IMR-90 (cell line): ENCODE measurements around the gene MS4A6E. TPM values are rescaled to one million over a fixed set of nuclear protein-coding genes. Genes with fewer than 3 reads are reported as not detected.

ENCODE experiments used
- ATAC-seq: fragments of 200-7000 bp; cut with Tn5 transposase; 2 replicates; pipeline ENCODE4 v1.9.1; 2020; ENCODE audit warnings: low read depth, mild to moderate bottlenecking, moderate library complexity
- BruUV-seq: library from RNA; stranded (reverse); fragments of 400-500 nt; replicated peaks from 2 replicates; lab custom pipeline; 2021; lab: Mats Ljungman, UMichigan
- CTCF ChIA-PET: fragments of 300-600 bp; formaldehyde crosslinking; extraction: SDS; loops from one replicate; lab custom pipeline; 2021; ENCODE audit warnings: antibody characterized with exemption; lab: Yijun Ruan, JAX
- POLR2A ChIA-PET: fragments of 300-600 bp; sonication (Branson Sonifier 250); formaldehyde crosslinking; loops from one replicate; lab custom pipeline; 2022; ENCODE audit warnings: antibody characterized with exemption; ENCODE audit not compliant: unreplicated experiment; lab: Charles Lee
- DNase-seq: peaks from one replicate; pipeline ENCODE4 v3.0.0; 2013
- H2AFZ ChIP-seq: replicated peaks from 2 replicates; pipeline ENCODE3; 2013; ENCODE audit warnings: low read length, mild to moderate bottlenecking; ENCODE audit not compliant: poor library complexity
- H2AK5ac ChIP-seq: 2 replicates; pipeline ENCODE4 v1.6.1; 2013; ENCODE audit warnings: low read depth, low read length, inconsistent platforms
- H2AK9ac ChIP-seq: replicated peaks from 2 replicates; pipeline ENCODE3; 2013; ENCODE audit warnings: mild to moderate bottlenecking, low read depth, low read length, moderate library complexity; ENCODE audit not compliant: poor library complexity
- H2BK120ac ChIP-seq: 2 replicates; pipeline ENCODE4 v1.6.1; 2013; ENCODE audit warnings: low read depth, low read length, inconsistent platforms
- H2BK15ac ChIP-seq: 3 replicates; pipeline ENCODE4 v1.6.1; 2013; ENCODE audit warnings: low read depth, low read length, inconsistent platforms
- H2BK20ac ChIP-seq: 2 replicates; pipeline ENCODE4 v1.6.1; 2013; ENCODE audit warnings: low read depth, mild to moderate bottlenecking, inconsistent platforms, low read length, moderate library complexity
- H2BK5ac ChIP-seq: 2 replicates; pipeline ENCODE4 v1.6.1; 2013; ENCODE audit warnings: mild to moderate bottlenecking, low read depth, low read length, inconsistent platforms; ENCODE audit not compliant: poor library complexity, severe bottlenecking
- H3K14ac ChIP-seq: replicated peaks from 2 replicates; pipeline ENCODE4 v1.6.1; 2013; ENCODE audit warnings: low read depth, low read length, inconsistent platforms
- H3K18ac ChIP-seq: 2 replicates; pipeline ENCODE4 v1.6.1; 2013; ENCODE audit warnings: low read depth, low read length, control low read depth
- H3K23ac ChIP-seq: 2 replicates; pipeline ENCODE4 v1.6.1; 2013; ENCODE audit warnings: low read depth, low read length, inconsistent platforms
- H3K27ac ChIP-seq: 2 replicates; pipeline ENCODE4 v1.5.1; 2013; ENCODE audit warnings: mild to moderate bottlenecking, control low read depth, low read length; ENCODE audit not compliant: insufficient read depth
- H3K27me3 ChIP-seq: 2 replicates; pipeline ENCODE4 v1.6.1; 2013; ENCODE audit warnings: low read length; ENCODE audit not compliant: control insufficient read depth, insufficient read depth
- H3K36me3 ChIP-seq: 2 replicates; pipeline ENCODE4 v1.6.1; 2013; ENCODE audit warnings: low read length, mixed read lengths; ENCODE audit not compliant: control insufficient read depth, insufficient read depth
- H3K4ac ChIP-seq: 2 replicates; pipeline ENCODE4 v1.6.1; 2013; ENCODE audit warnings: low read depth, low read length, inconsistent platforms
- H3K4me1 ChIP-seq: 2 replicates; pipeline ENCODE4 v1.6.1; 2013; ENCODE audit warnings: low read length, mixed read lengths; ENCODE audit not compliant: control insufficient read depth, insufficient read depth
- H3K4me2 ChIP-seq: 2 replicates; pipeline ENCODE4 v1.6.1; 2013; ENCODE audit warnings: low read depth, mild to moderate bottlenecking, control low read depth, low read length, moderate library complexity
- H3K4me3 ChIP-seq: 2 replicates; pipeline ENCODE4 v1.5.1; 2013; ENCODE audit warnings: low read depth, mild to moderate bottlenecking, control low read depth, low read length, moderate library complexity; ENCODE audit not compliant: insufficient read depth
- H3K56ac ChIP-seq: 2 replicates; pipeline ENCODE4 v1.6.1; 2013; ENCODE audit warnings: low read length, inconsistent platforms; ENCODE audit not compliant: insufficient read depth; ENCODE audit errors: extremely low read depth
- H3K79me1 ChIP-seq, 2 experiments: 2 replicates each; pipeline ENCODE4 v1.6.1; 2013; ENCODE audit warnings: low read length in 2 of 2, inconsistent platforms in 1 of 2, low read depth in 1 of 2
- H3K9ac ChIP-seq: 2 replicates; pipeline ENCODE4 v1.6.1; 2013; ENCODE audit warnings: low read depth, low read length, control low read depth
- H3K9me1 ChIP-seq: 2 replicates; pipeline ENCODE4 v1.6.1; 2013; ENCODE audit warnings: low read length, inconsistent platforms; ENCODE audit not compliant: insufficient read depth
- H3K9me3 ChIP-seq: 2 replicates; pipeline ENCODE4 v1.6.1; 2013; ENCODE audit warnings: low read length; ENCODE audit not compliant: control insufficient read depth, insufficient read depth
- H4K20me1 ChIP-seq: 2 replicates; pipeline ENCODE4 v1.6.1; 2013; ENCODE audit warnings: low read length, inconsistent platforms; ENCODE audit not compliant: insufficient read depth
- H4K5ac ChIP-seq: 2 replicates; pipeline ENCODE4 v1.6.1; 2013; ENCODE audit warnings: mild to moderate bottlenecking, low read depth, low read length, control low read depth
- H4K8ac ChIP-seq, 2 experiments: 2 replicates each; pipeline ENCODE4 v1.6.1; 2013; ENCODE audit warnings: low read depth in 2 of 2, low read length in 2 of 2, control low read depth in 1 of 2, inconsistent platforms in 1 of 2
- H4K91ac ChIP-seq: 2 replicates; pipeline ENCODE4 v1.6.1; 2013; ENCODE audit warnings: low read depth, low read length, inconsistent platforms; ENCODE audit not compliant: insufficient read depth
- BHLHE40 ChIP-seq: fragments of 150-350 bp; IDR thresholded peaks from 2 replicates; pipeline ENCODE4 v1.6.1; 2016; ENCODE audit warnings: mild to moderate bottlenecking, low read depth, low read length
- CEBPB ChIP-seq: IDR thresholded peaks from 2 replicates; pipeline ENCODE4 v1.6.1; 2012; ENCODE audit warnings: low read depth, low read length, improper control_type of control experiment
- CHD1 ChIP-seq: IDR thresholded peaks from 2 replicates; pipeline ENCODE4 v1.6.1; 2012; ENCODE audit warnings: low read depth, low read length, improper control_type of control experiment
- FOS ChIP-seq: fragments of 150-350 bp; IDR thresholded peaks from 2 replicates; pipeline ENCODE4 v1.6.1; 2016; ENCODE audit warnings: low read depth, low read length
- MAFK ChIP-seq: IDR thresholded peaks from 2 replicates; pipeline ENCODE4 v1.6.1; 2012; ENCODE audit warnings: low read depth, low read length, improper control_type of control experiment
- MAZ ChIP-seq: IDR thresholded peaks from 2 replicates; pipeline ENCODE4 v1.6.1; 2012; ENCODE audit warnings: low read depth, mild to moderate bottlenecking, low read length, improper control_type of control experiment, moderate library complexity, borderline replicate concordance
- MXI1 ChIP-seq: IDR thresholded peaks from 2 replicates; pipeline ENCODE4 v1.6.1; 2012; ENCODE audit warnings: low read depth, mild to moderate bottlenecking, low read length, moderate library complexity, borderline replicate concordance
- NFE2L2 ChIP-seq: fragments of 150-350 bp; IDR thresholded peaks from 2 replicates; pipeline ENCODE4 v1.6.1; 2016; ENCODE audit warnings: low read depth, mild to moderate bottlenecking, low read length
- POLR2A ChIP-seq: IDR thresholded peaks from 2 replicates; pipeline ENCODE4 v1.6.1; 2012; ENCODE audit warnings: mild to moderate bottlenecking, low read depth, low read length
- RAD21 ChIP-seq: IDR thresholded peaks from 2 replicates; pipeline ENCODE4 v1.6.1; 2012; ENCODE audit warnings: low read length, improper control_type of control experiment
- RCOR1 ChIP-seq: IDR thresholded peaks from 2 replicates; pipeline ENCODE4 v1.6.1; 2012; ENCODE audit warnings: mild to moderate bottlenecking, low read length, improper control_type of control experiment; ENCODE audit not compliant: insufficient replicate concordance
- RFX5 ChIP-seq: IDR thresholded peaks from 2 replicates; pipeline ENCODE4 v1.8.0; 2012; ENCODE audit warnings: low read depth, mild to moderate bottlenecking, low read length, moderate library complexity
- SMC3 ChIP-seq: fragments of 150-350 bp; IDR thresholded peaks from 2 replicates; pipeline ENCODE4 v1.6.1; 2016; ENCODE audit warnings: low read depth, mild to moderate bottlenecking, antibody characterized with exemption, low read length, moderate library complexity
- WGBS, 2 experiments: methylation state at CpG; one replicate each; pipeline versions ENCODE4 v1.1.5 to v1.1.7; 2013; ENCODE audit warnings: missing lambda C conversion rate in 2 of 2; ENCODE audit not compliant: insufficient read length in 1 of 2; ENCODE audit errors: extremely low coverage in 2 of 2; 5-methylcytosine and 5-hydroxymethylcytosine counted together
- dilution Hi-C: fragments of 300-500 bp; cut with HindIII; formaldehyde crosslinking; loops from one replicate; pipeline ENCODE4 v1.14.3; 2018; ENCODE audit warnings: low sequenced_read_pairs; ENCODE audit not compliant: unreplicated experiment
- in situ Hi-C: fragments of 300-500 bp; cut with MboI; formaldehyde crosslinking; loops from 3 replicates; pipeline ENCODE4 v1.14.3; 2019; ENCODE audit warnings: low sequenced_read_pairs, inconsistent platforms, mixed read lengths
- intact Hi-C: fragments of 100-400 bp; cut with micrococcal nuclease; formaldehyde crosslinking; loops from 2 replicates; pipeline ENCODE4 v1.10.0; 2022
- polyA plus RNA-seq, 3 experiments: library from polyadenylated mRNA; depleted of rRNA; stranded (reverse); fragments of >200 nt; gene quantifications; 2 replicates each; pipeline ENCODE4 v1.2.3, GENCODE V29; 2012; ENCODE audit warnings: low replicate concordance in 1 of 3
- total RNA-seq: library from RNA; depleted of rRNA; stranded (reverse); fragments of >200 nt; gene quantifications from 2 replicates; pipeline ENCODE4 v1.2.3, GENCODE V29; 2012
- TF ChIP-seq, protein P1 (sequence below): conservative IDR thresholded peaks from 2 replicates; pipeline ENCODE4 v1.5.1; 2012; ENCODE audit warnings: mild to moderate bottlenecking, low read depth, low read length, improper control_type of control experiment
- TF ChIP-seq, protein P2 (sequence below): fragments of 150-350 bp; IDR thresholded peaks from 2 replicates; pipeline ENCODE4 v1.6.1; 2016; ENCODE audit warnings: low read depth, mild to moderate bottlenecking, low read length, moderate library complexity, borderline replicate concordance
- TF ChIP-seq, protein P3 (sequence below): fragments of 150-350 bp; IDR thresholded peaks from 2 replicates; pipeline ENCODE4 v1.6.1; 2017; ENCODE audit warnings: mild to moderate bottlenecking, antibody characterized with exemption, low read length, low read depth

MS4A6E gene
- total and polyA plus RNA-seq, 2 of the 4 experiments (the other 2 are of a cell fraction): not detected

GRCh38 chr11:60282286-60282685 is 44.8 kb upstream of the MS4A6E start:
- ChIA-PET POLR2A (no interaction called here), CTCF (no interaction called here)
- no peaks in the 10 kb centered on the region for H3K9me1 ChIP-seq
- no peak overlapping the region for H2BK5ac ChIP-seq
- DNase-seq: no peak
- H2AFZ ChIP-seq: no peak overlapping the region
- H3K4ac ChIP-seq: no peak overlapping the region
- H3K4me3 ChIP-seq: no peak overlapping the region
- H3K56ac ChIP-seq: no peak overlapping the region
- no peaks in the 10 kb centered on the region for H3K36me3 ChIP-seq
- H3K23ac ChIP-seq: no peak overlapping the region
- H2AK5ac ChIP-seq: no peak overlapping the region
- no peaks in the 10 kb centered on the region for H3K4me1 ChIP-seq
- H2BK120ac ChIP-seq: no peak overlapping the region
- no peaks in the 10 kb centered on the region for H4K20me1 ChIP-seq
- H2BK20ac ChIP-seq: no peak overlapping the region
- ATAC-seq: no peak
- H2BK15ac ChIP-seq: no peak overlapping the region
- H3K9me3 ChIP-seq: no peaks in the 10 kb centered on the region; the same call in none of the 2 replicates
- H2AK9ac ChIP-seq: no peak overlapping the region
- BruUV-seq: no TSS peak
- H3K79me1 ChIP-seq: no peaks in the 10 kb centered on the region
- H3K27me3 ChIP-seq: no peaks in the 10 kb centered on the region
- no peak overlapping the region for H4K5ac ChIP-seq
- H4K91ac ChIP-seq: no peak overlapping the region
- no peak overlapping the region for H3K14ac ChIP-seq
- no peak overlapping the region for H3K27ac ChIP-seq
- no peak overlapping the region for H3K18ac ChIP-seq
- no CpG with 5 or more reads among the region's 2 CpGs for WGBS, 2 experiments
- H3K4me2 ChIP-seq: no peak overlapping the region
- TF ChIP-seq, protein P1, sequence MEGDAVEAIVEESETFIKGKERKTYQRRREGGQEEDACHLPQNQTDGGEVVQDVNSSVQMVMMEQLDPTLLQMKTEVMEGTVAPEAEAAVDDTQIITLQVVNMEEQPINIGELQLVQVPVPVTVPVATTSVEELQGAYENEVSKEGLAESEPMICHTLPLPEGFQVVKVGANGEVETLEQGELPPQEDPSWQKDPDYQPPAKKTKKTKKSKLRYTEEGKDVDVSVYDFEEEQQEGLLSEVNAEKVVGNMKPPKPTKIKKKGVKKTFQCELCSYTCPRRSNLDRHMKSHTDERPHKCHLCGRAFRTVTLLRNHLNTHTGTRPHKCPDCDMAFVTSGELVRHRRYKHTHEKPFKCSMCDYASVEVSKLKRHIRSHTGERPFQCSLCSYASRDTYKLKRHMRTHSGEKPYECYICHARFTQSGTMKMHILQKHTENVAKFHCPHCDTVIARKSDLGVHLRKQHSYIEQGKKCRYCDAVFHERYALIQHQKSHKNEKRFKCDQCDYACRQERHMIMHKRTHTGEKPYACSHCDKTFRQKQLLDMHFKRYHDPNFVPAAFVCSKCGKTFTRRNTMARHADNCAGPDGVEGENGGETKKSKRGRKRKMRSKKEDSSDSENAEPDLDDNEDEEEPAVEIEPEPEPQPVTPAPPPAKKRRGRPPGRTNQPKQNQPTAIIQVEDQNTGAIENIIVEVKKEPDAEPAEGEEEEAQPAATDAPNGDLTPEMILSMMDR: no peak
- no peak for TF ChIP-seq CEBPB
- TF ChIP-seq BHLHE40: no peak
- no peak for TF ChIP-seq FOS
- TF ChIP-seq, protein P2, sequence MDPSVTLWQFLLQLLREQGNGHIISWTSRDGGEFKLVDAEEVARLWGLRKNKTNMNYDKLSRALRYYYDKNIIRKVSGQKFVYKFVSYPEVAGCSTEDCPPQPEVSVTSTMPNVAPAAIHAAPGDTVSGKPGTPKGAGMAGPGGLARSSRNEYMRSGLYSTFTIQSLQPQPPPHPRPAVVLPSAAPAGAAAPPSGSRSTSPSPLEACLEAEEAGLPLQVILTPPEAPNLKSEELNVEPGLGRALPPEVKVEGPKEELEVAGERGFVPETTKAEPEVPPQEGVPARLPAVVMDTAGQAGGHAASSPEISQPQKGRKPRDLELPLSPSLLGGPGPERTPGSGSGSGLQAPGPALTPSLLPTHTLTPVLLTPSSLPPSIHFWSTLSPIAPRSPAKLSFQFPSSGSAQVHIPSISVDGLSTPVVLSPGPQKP: no peak
- TF ChIP-seq, protein P3, sequence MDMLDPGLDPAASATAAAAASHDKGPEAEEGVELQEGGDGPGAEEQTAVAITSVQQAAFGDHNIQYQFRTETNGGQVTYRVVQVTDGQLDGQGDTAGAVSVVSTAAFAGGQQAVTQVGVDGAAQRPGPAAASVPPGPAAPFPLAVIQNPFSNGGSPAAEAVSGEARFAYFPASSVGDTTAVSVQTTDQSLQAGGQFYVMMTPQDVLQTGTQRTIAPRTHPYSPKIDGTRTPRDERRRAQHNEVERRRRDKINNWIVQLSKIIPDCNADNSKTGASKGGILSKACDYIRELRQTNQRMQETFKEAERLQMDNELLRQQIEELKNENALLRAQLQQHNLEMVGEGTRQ: no peak
- no peak for TF ChIP-seq MXI1
- no peak for TF ChIP-seq MAFK
- TF ChIP-seq RFX5: no peak
- no peak for TF ChIP-seq NFE2L2
- no peak for TF ChIP-seq POLR2A
- TF ChIP-seq SMC3: no peak
- TF ChIP-seq RCOR1: no peak
- no peak for TF ChIP-seq CHD1
- no peak for TF ChIP-seq MAZ
- no peak for TF ChIP-seq RAD21
- intact Hi-C loops (no loop called here), in situ Hi-C loops (no loop called here), dilution Hi-C loops (no loop called here)
- no peak overlapping the region for H3K9ac ChIP-seq
- no peak overlapping the region for H4K8ac ChIP-seq
